HG03457 (cell line): ENCODE measurements around the gene MYPN.
A peak's percentile ranks its signal among the peaks of the same experiment; 100 is the strongest.
"Not testable (repeated sequence)": the region's sequence is repeated elsewhere in the genome, so short reads cannot be mapped to it uniquely, and the experiment has no call there.

Experiments
- ATAC-seq: cut with Tn5 transposase; IDR thresholded peaks from one replicate; pipeline ENCODE4 v1.9.1; 2021; ENCODE audit warnings: moderate number of reproducible peaks; ENCODE audit not compliant: unreplicated experiment

The MYPN gene

DNA sequence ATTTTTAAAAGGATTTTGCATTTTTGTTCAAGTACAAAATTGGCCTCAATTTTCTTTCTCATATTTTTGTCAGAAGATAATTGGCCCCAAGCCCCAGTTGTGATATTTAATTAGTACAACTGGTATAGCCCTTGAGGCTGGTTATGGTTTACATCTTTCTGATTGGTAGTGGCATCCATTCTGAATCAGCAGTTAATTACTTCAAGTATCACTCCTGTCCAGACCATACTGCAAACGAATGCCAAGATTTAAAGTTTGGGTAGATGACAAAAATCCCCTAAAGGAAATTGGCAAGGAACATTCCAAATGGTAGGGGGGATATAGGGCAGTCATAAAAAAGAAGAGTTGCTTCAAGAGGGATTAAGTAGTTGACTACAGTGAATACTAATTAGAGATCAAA lies 23.1 kb downstream of the MYPN start:
- ATAC-seq: no peak

- no peak for ATAC-seq
These were observed 24.2 kb downstream of the MYPN start for GRCh38 chr10:68133523-68133922.

DNA sequence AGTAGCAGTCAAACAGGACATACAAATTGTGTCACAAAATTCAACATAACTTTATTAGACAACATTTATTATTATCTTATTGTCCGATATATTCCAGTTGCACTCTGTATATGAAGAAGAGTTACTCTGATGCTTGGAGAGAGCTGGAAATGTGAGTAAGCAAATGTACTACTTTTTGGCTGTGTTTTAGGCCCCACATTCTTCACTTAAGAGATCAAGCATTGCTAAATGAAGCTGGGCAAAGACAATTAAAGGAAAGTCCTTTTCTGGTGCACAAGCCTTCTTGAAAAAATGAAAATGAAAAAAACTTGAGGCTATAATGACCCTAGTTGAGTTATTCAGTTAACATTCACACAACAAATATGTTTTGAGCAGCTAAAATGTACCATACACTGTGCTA lies 26.1 kb downstream of the MYPN start:
- ATAC-seq: no peak

- no peak for ATAC-seq
These were observed 26.9 kb downstream of the MYPN start for GRCh38 chr10:68135922-68136792.

GRCh38 chr10:68137171-68137570 lies 27.9 kb downstream of the MYPN start:
- no peak for ATAC-seq

DNA sequence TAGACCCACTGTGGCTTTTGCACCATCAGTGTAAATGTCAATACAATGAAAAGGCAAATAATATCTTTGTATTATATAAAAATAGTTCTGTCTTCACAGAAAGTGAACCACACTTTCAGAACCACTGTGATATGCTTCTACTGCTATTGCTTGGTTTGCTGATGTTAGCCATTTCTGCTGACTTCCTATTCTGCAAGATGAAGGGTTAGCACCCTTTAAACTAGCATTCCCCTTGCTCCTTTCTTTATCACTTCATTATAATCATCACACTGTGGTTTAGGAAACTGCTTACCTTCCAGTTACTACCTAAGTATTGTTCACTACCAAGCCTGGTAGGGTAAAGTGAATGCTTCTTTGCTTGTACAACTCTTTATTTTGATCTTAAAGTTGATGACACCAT lies 29.2 kb downstream of the MYPN start:
- no peak for ATAC-seq

- ATAC-seq: no peak
These were observed 30.4 kb downstream of the MYPN start for GRCh38 chr10:68139448-68140272.

DNA sequence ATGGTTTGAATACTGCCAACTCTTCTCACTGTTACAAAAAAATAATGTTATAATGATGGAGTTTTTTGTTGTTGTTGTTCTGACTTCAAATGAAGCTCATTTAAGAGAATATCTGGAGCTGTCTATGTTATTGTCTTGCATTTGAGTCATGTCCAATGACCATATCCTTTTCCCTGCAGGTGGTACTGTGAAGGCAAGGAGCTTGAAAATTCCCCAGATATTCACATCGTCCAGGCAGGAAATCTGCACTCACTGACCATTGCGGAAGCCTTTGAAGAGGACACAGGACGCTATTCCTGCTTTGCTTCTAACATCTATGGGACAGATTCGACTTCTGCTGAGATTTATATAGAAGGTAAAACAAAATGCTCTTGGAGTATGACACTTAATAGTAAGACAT lies 33.5 kb downstream of the MYPN start:
- no peak for ATAC-seq

DNA sequence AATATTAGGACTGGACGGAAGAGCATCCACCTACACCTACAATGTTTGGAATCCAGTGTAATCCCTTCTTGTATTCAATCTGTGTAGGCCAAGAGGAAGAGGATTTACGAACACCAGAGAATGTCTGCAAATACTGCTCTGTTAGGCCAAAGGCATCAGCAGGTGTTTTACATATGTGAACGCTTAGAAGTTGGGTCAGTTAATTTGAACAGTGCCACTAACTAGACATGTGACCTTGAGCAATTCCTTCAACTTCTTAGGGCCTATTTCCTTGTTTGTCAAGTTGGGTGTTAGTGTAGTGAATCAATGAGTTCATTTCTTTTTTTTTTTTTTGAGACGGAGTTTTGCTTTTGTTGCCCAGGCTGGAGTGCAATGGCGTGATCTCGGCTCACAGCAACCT lies 35.4 kb downstream of the MYPN start:
- ATAC-seq: no peak

GRCh38 chr10:68145705-68146104 lies 36.4 kb downstream of the MYPN start:
- ATAC-seq: no peak

- ATAC-seq: no peak
These were observed 36.8 kb downstream of the MYPN start for GRCh38 chr10:68146133-68146532.

DNA sequence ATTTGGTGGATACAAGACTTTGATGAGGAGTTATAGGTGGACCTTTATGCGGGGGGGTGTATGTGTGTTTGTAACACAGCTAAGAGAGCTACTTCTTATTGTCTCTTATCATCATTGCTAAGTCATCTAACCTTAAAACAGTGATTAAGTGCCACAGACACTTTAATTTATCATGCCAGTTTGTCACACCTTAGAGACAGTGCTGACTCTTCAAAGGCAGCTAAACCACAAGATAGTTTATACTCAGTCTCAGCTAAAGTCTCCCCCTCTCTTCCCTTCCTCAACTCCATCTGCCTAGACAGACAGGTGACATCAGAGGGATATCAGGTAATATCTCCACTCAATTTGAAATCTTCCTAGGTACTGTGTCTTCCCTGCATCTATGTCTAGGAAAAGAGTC lies 42.2 kb downstream of the MYPN start:
- ATAC-seq: no peak

GRCh38 chr10:68153473-68154210 lies 44.4 kb downstream of the MYPN start:
- ATAC-seq: no peak

DNA sequence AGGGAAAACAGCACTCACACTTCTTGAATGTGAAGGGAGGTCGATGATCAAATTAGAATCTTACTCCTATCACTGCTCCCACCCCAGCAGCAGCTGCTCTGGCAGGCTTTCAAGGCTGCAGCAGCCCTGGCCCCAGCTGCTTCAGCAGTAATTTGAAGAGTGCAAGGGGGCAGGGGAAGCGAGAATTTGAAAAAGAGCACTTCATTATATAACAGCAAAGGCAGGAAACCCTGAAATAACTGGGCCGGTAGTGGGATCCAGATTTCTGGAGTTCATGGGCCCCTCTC lies 44.9 kb downstream of the MYPN start:
- no peak for ATAC-seq

DNA sequence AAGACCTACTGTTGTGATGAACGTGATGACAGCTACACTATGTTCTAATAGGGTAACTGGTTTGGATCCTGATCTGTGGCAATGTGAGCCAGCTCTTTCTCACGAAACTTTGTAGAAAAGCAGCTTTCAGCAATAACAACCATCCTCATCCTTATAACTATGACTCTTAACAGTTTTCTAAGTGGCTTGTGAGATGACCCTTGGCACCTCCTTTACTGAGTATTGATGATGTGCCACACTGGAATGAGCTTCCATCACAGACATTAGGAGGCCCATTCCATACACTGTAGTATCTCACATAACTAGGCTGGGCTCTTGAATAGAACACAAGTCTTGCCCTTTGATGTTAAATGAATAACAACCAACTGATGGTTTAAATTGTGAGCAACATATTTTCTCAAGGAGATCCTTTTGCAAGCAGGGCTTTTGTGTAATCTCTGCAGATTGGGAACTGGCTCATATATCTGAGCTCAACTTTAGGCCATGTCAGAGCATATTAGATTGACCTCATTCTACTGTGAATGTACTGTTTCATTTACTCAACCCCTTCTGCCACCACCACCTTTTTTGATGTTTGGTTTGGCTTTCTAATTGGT lies 46.4 kb downstream of the MYPN start:
- no peak for ATAC-seq

DNA sequence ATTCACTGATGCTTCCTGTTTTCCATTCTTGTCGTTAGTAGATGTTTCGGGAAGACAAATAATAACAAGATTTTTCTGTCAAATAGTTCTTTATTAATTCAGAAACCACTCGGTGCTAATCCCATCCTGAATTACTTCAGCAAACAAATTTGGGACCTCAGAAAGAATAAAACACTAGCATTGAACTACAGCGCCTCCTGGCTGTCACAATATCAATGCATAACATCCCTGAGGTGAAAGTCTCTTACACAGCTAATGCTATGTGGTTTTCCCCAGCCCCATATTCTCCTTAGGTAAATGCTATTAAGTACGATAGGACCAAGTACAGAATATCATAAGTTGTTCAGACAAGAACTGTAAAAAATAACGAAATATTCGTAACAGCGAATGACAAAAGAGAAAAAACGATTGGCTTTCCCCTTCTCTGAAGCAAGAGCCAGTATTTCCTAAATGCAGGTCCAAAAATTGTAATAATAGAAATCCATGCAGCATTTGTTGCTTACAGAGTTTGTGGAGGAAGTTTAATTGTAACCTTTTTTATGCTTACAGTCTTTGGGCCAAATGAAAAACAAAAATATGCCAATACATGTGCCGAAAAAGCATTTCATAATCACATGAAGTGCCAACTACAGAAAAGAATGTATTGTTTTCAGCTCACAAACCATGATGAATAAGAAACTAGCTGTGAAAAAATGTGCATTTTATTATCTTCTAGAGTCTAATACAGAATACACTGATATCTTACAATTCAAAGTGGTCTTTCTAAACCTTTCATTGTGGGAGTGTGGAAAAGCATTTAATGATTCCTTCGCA lies 47.3 kb downstream of the MYPN start:
- ATAC-seq: no peak

DNA sequence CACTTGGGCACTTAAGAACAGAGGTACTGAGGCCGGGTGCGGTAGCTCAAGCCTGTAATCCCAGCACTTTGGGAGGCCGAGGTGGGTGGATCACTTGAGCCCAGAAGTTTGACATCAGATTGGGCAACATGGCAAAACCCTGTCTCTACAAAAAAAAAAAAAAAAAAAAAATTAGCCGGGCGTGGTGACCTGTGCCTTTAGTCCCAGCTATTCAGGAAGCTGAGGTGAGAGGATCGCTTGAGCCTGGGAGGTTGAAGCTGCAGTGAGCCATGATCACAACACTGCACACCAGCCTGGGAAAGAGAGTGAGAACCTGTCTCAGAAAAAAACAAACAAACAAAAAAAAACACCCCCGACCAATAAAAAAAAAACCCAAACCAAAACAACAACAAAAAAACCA lies 48.2 kb downstream of the MYPN start:
- ATAC-seq: not testable (repeated sequence)

- ATAC-seq: no peak
These were observed 48.7 kb downstream of the MYPN start for GRCh38 chr10:68158031-68158430.

DNA sequence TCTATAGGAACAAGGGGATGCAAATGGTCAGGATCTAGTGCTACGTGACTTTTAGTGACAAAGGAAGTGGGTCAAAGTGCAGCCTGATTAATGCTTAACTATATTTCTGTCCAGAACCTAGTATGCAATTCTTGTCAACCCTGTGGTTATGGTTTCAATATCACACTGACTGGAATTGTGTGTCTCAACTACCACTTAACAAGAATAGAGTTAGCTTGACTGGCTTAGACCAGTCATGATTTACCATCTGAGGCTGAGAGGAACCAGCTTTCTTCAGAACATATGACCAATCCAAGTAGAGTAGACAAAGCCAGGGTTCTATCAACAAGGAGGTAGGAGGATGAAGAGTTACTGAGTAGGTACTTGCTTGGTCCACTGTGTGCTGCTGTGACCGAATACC lies 54.4 kb downstream of the MYPN start:
- peak; percentile 99 for ATAC-seq

DNA sequence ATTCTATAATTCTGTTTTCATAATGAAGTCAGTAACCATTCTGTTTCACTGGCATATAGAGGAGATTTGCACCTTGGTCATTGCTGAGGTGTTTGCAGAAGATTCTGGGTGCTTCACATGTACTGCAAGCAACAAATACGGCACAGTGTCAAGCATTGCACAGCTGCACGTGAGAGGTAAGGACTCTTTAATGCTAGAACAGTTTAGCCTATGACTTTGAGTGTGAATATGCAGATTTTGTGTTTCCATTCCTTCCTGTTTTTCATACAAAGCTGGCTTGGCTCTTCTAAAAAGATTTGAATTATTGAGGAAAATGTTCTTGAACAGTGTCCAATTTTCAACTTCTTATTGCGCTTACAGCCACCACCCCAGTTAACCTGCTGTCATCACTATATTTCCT lies 56.4 kb downstream of the MYPN start:
- ATAC-seq: no peak
